Panc1 (cell line): ENCODE results near the gene SLC30A7. TPM values are rescaled to one million over a fixed set of nuclear protein-coding genes. Genes with fewer than 3 reads are reported as not detected.

Source experiments
- ATAC-seq: fragments of 200-7000 bp; cut with Tn5 transposase; 2 replicates; pipeline ENCODE4 v1.9.1; 2020; ENCODE audit warnings: mild to moderate bottlenecking, moderate library complexity
- BruUV-seq: library from RNA; stranded (reverse); fragments of 400-500 nt; replicated peaks from 2 replicates; lab custom pipeline; 2021; lab: Mats Ljungman, UMichigan
- CTCF ChIA-PET: fragments of 300-600 bp; sonication (Branson Sonifier 250); formaldehyde crosslinking; loops from one replicate; lab custom pipeline; 2022; ENCODE audit warnings: antibody characterized with exemption; lab: Charles Lee
- POLR2A ChIA-PET: fragments of 300-600 bp; sonication (Branson Sonifier 250); formaldehyde crosslinking; loops from one replicate; lab custom pipeline; 2022; ENCODE audit warnings: antibody characterized with exemption; lab: Charles Lee
- DNase-seq: peaks from one replicate; pipeline ENCODE4 v3.0.0-alpha.2; 2010; ENCODE audit warnings: low read depth, low spot score
- H3K27ac ChIP-seq: 2 replicates; pipeline ENCODE4 v1.5.1; 2011; ENCODE audit warnings: mild to moderate bottlenecking, low read length, inconsistent platforms
- H3K27me3 ChIP-seq: fragments of 200-500 bp; sonication (Bioruptor generic); 2 replicates; pipeline ENCODE4 v1.6.0; 2014; ENCODE audit warnings: low read length, inconsistent platforms; ENCODE audit not compliant: control insufficient read depth, insufficient read depth
- H3K36me3 ChIP-seq: fragments of 200-500 bp; sonication (Bioruptor generic); 2 replicates; pipeline ENCODE4 v1.5.1; 2014; ENCODE audit warnings: inconsistent platforms, mild to moderate bottlenecking, low read length, moderate library complexity; ENCODE audit not compliant: control insufficient read depth, insufficient read depth
- H3K4me1 ChIP-seq: 2 replicates; pipeline ENCODE4 v1.5.1; 2011; ENCODE audit warnings: inconsistent platforms, mild to moderate bottlenecking, low read length, moderate library complexity; ENCODE audit not compliant: control insufficient read depth, insufficient read depth
- H3K4me3 ChIP-seq, 2 experiments: 2 replicates each; pipeline ENCODE4 v1.5.1; 2011 to 2012; ENCODE audit warnings: low read depth in 2 of 2, low read length in 2 of 2, mild to moderate bottlenecking in 2 of 2, inconsistent platforms in 1 of 2, moderate library complexity in 1 of 2
- H3K9me3 ChIP-seq: fragments of 200-500 bp; sonication (Bioruptor generic); 2 replicates; pipeline ENCODE4 v1.5.1; 2014; ENCODE audit warnings: low read depth, mild to moderate bottlenecking, inconsistent platforms, low read length, moderate library complexity; ENCODE audit not compliant: control insufficient read depth, insufficient read depth
- POLR2AphosphoS5 ChIP-seq: IDR thresholded peaks from 2 replicates; pipeline ENCODE4 v1.6.1; 2012; ENCODE audit warnings: mild to moderate bottlenecking, low read depth, low read length, moderate library complexity
- SIN3A ChIP-seq: IDR thresholded peaks from 2 replicates; pipeline ENCODE4 v1.6.1; 2012; ENCODE audit warnings: low read depth, mild to moderate bottlenecking, low read length, moderate library complexity, borderline replicate concordance; ENCODE audit not compliant: insufficient read depth
- TCF7L2 ChIP-seq: IDR thresholded peaks from 2 replicates; pipeline ENCODE4 v1.6.1; 2011; ENCODE audit warnings: mild to moderate bottlenecking, low read depth, low read length, inconsistent platforms
- in situ Hi-C: cut with HindIII; loops from 2 replicates; pipeline ENCODE4 v1.10.0; 2016; ENCODE audit warnings: low sequenced_read_pairs, low pct_unique_long_range_greater_than_20kb
- intact Hi-C: fragments of 100-400 bp; cut with micrococcal nuclease; formaldehyde crosslinking; loops from one replicate; pipeline ENCODE4 v1.10.0; 2022; ENCODE audit not compliant: unreplicated experiment
- total RNA-seq: library from RNA; stranded (reverse); gene quantifications from one replicate; pipeline ENCODE4 v1.2.1, GENCODE V29; 2021; ENCODE audit not compliant: unreplicated experiment
- TF ChIP-seq, protein P1 (sequence below), 2 experiments: IDR thresholded peaks; 2 replicates each; pipeline ENCODE4 v1.6.1; 2011 to 2012; ENCODE audit warnings: low read depth in 2 of 2, control low read depth in 1 of 2, low read length in 1 of 2, mild to moderate bottlenecking in 1 of 2, moderate library complexity in 1 of 2; ENCODE audit not compliant: insufficient read depth in 1 of 2
- TF ChIP-seq, protein P2 (sequence below): fragments of 450-650 bp; IDR thresholded peaks from 2 replicates; pipeline ENCODE4 v1.5.1; 2017; ENCODE audit warnings: mild to moderate bottlenecking

Gene SLC30A7
- total RNA-seq, 1 experiment from 2014 or later = 18.5 TPM

- DNase-seq = no peak
- no peak overlapping the region for H3K4me3 ChIP-seq
- in situ Hi-C loops = no loop called here
- intact Hi-C loops = no loop called here
- ATAC-seq = no peak
- CTCF ChIA-PET = no interaction called here
- no peaks in the 10 kb centered on the region for H3K27me3 ChIP-seq
- POLR2A ChIA-PET = no interaction called here
- BruUV-seq = no TSS peak
- H3K4me1 ChIP-seq = no peaks in the 10 kb centered on the region
- H3K9me3 ChIP-seq = no peaks in the 10 kb centered on the region
- TF ChIP-seq, protein P1, sequence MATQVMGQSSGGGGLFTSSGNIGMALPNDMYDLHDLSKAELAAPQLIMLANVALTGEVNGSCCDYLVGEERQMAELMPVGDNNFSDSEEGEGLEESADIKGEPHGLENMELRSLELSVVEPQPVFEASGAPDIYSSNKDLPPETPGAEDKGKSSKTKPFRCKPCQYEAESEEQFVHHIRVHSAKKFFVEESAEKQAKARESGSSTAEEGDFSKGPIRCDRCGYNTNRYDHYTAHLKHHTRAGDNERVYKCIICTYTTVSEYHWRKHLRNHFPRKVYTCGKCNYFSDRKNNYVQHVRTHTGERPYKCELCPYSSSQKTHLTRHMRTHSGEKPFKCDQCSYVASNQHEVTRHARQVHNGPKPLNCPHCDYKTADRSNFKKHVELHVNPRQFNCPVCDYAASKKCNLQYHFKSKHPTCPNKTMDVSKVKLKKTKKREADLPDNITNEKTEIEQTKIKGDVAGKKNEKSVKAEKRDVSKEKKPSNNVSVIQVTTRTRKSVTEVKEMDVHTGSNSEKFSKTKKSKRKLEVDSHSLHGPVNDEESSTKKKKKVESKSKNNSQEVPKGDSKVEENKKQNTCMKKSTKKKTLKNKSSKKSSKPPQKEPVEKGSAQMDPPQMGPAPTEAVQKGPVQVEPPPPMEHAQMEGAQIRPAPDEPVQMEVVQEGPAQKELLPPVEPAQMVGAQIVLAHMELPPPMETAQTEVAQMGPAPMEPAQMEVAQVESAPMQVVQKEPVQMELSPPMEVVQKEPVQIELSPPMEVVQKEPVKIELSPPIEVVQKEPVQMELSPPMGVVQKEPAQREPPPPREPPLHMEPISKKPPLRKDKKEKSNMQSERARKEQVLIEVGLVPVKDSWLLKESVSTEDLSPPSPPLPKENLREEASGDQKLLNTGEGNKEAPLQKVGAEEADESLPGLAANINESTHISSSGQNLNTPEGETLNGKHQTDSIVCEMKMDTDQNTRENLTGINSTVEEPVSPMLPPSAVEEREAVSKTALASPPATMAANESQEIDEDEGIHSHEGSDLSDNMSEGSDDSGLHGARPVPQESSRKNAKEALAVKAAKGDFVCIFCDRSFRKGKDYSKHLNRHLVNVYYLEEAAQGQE (IDR thresholded peaks at IDR 0.05; ENCODE audit: insufficient read depth in 1 of 2, low read depth in 2 of 2, low read length in 1 of 2) = no peak
- TF ChIP-seq, protein P2, sequence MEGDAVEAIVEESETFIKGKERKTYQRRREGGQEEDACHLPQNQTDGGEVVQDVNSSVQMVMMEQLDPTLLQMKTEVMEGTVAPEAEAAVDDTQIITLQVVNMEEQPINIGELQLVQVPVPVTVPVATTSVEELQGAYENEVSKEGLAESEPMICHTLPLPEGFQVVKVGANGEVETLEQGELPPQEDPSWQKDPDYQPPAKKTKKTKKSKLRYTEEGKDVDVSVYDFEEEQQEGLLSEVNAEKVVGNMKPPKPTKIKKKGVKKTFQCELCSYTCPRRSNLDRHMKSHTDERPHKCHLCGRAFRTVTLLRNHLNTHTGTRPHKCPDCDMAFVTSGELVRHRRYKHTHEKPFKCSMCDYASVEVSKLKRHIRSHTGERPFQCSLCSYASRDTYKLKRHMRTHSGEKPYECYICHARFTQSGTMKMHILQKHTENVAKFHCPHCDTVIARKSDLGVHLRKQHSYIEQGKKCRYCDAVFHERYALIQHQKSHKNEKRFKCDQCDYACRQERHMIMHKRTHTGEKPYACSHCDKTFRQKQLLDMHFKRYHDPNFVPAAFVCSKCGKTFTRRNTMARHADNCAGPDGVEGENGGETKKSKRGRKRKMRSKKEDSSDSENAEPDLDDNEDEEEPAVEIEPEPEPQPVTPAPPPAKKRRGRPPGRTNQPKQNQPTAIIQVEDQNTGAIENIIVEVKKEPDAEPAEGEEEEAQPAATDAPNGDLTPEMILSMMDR = no peak
- no peak for TF ChIP-seq SIN3A
- no peak for TF ChIP-seq TCF7L2
- TF ChIP-seq POLR2AphosphoS5 = no peak
- peaks cover 2% of the 10 kb centered on the region; the same call in 1 of the 2 replicates for H3K36me3 ChIP-seq
- H3K27ac ChIP-seq = no peak overlapping the region
These were observed 93.6 kb downstream of the SLC30A7 start for GRCh38 chr1:100989306-100990077.

- Histone ChIP-seq H3K27me3 (no peaks in the 10 kb centered on the region), H3K4me1 (no peaks in the 10 kb centered on the region), H3K4me3 (no peak overlapping the region), H3K36me3 (peaks cover 2% of the 10 kb centered on the region; the same call in 1 of the 2 replicates), H3K9me3 (no peaks in the 10 kb centered on the region), H3K27ac (no peak overlapping the region)
- POLR2A ChIA-PET = no interaction called here
- BruUV-seq = no TSS peak
- no peak for DNase-seq
- in situ Hi-C loops (no loop called here), intact Hi-C loops (no loop called here)
- CTCF ChIA-PET = no interaction called here
- TF ChIP-seq TCF7L2 = no peak
- TF ChIP-seq, protein P2 = no peak
- TF ChIP-seq SIN3A = no peak
- TF ChIP-seq POLR2AphosphoS5 = no peak
- TF ChIP-seq, protein P1 (IDR thresholded peaks at IDR 0.05; ENCODE audit: insufficient read depth in 1 of 2, low read depth in 2 of 2, low read length in 1 of 2) = no peak
- no peak for ATAC-seq
These were observed 99.5 kb downstream of the SLC30A7 start for GRCh38 chr1:100995198-100995988.
